Karpas-422 (cell line): ENCODE measurements around the gene DKKL1. TPM values are rescaled to one million over a fixed set of nuclear protein-coding genes. Genes with fewer than 3 reads are reported as not detected.
A peak's percentile ranks its signal among the peaks of the same experiment; 100 is the strongest.

Experiments used
- DNase-seq: peaks from one replicate; pipeline ENCODE4 v3.0.0-alpha.2; 2015
- H2AFZ ChIP-seq: fragments of 200-600 bp; sonication (generic); 2 replicates; pipeline ENCODE4 v1.6.1; 2014; ENCODE audit warnings: antibody characterized with exemption, low read length, mixed read lengths
- H3K27ac ChIP-seq: fragments of 200-600 bp; sonication (generic); 2 replicates; pipeline ENCODE4 v1.5.1; 2014; ENCODE audit warnings: mild to moderate bottlenecking, low read length, moderate library complexity
- H3K27me3 ChIP-seq: fragments of 200-600 bp; sonication (generic); 2 replicates; pipeline ENCODE4 v1.6.1; 2014; ENCODE audit warnings: low read length, mixed read lengths
- H3K36me3 ChIP-seq: fragments of 200-600 bp; sonication (generic); 2 replicates; pipeline ENCODE4 v1.6.1; 2014; ENCODE audit warnings: low read length, mixed read lengths; ENCODE audit not compliant: insufficient read depth
- H3K4me1 ChIP-seq: fragments of 200-600 bp; sonication (generic); 2 replicates; pipeline ENCODE4 v1.6.1; 2014; ENCODE audit warnings: mild to moderate bottlenecking, low read length, mixed read lengths
- H3K4me2 ChIP-seq: fragments of 200-600 bp; sonication (generic); 2 replicates; pipeline ENCODE4 v1.6.1; 2014; ENCODE audit warnings: low read length, low read depth, mild to moderate bottlenecking; ENCODE audit not compliant: poor library complexity, severe bottlenecking
- H3K4me3 ChIP-seq: fragments of 200-600 bp; sonication (generic); 2 replicates; pipeline ENCODE4 v1.5.1; 2014; ENCODE audit warnings: mild to moderate bottlenecking, antibody characterized with exemption, low read length, mixed read lengths
- H3K79me2 ChIP-seq: fragments of 200-600 bp; sonication (generic); 2 replicates; pipeline ENCODE4 v1.6.1; 2014; ENCODE audit warnings: mild to moderate bottlenecking, low read length, mixed read lengths
- H3K9ac ChIP-seq: fragments of 200-600 bp; sonication (generic); 2 replicates; pipeline ENCODE4 v1.6.0; 2014; ENCODE audit warnings: low read length
- H3K9me2 ChIP-seq: fragments of 200-600 bp; sonication (generic), shearing (Covaris generic); replicated peaks from 2 replicates; pipeline ENCODE4 v1.6.0; 2014; ENCODE audit warnings: mild to moderate bottlenecking, low read length, moderate library complexity; ENCODE audit not compliant: insufficient read depth
- H3K9me3 ChIP-seq: fragments of 300-700, 200-600 bp; sonication (generic); 2 replicates; pipeline ENCODE4 v1.6.1; 2014; ENCODE audit warnings: low read length, mixed read lengths
- H4K20me1 ChIP-seq: fragments of 200-600 bp; sonication (generic); 2 replicates; pipeline ENCODE4 v1.6.1; 2014; ENCODE audit warnings: mild to moderate bottlenecking, antibody characterized with exemption, low read length, low read depth; ENCODE audit not compliant: insufficient read depth
- total RNA-seq: library from RNA; depleted of rRNA; stranded (reverse); fragments of >200 nt; shearing (Covaris generic); gene quantifications from 2 replicates; pipeline ENCODE4 v1.2.3, GENCODE V29; 2014; ENCODE audit warnings: low replicate concordance

The DKKL1 gene
- total RNA-seq, 1 experiment from 2014 or later, result not detected

DNA sequence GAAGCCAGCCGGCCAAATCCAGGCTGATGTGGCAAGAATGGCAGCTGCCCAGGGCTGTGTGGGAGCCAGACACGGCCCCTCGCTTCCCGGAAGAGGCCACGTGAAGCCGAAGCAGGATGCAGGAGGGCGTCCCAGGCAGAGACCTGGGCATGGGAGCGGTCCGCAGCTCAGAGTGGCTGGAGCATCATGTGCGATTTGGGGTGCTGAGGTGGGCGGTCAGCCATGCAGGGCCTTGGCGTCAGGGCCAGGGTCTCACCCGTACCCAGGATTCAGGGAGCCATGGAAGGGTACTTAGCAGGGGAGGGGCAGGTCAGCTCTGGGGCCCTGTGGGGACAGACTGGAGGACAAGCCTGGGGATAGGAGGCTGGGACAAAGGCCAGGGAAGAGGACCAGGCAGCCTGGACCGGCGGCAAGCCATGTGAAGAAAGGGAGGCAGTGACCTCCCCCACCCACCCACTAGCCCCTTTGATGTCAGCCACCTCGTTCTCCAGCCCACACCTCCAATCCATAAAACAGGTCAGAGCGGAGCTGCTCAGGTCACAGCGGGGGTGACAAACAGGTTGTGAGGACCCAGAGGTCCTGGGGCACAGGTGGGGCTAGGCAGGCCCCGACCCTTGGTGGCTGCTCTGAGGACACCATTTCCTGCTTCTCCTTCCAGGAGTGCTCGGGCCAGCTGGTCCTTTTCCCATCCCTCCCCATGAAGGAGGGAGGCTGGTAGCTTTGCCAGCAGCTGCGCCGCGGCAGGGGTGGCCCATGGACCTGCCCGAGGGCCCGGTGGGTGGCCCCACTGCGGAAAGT, 26.7 kb downstream of the DKKL1 start:
- Histone ChIP-seq H3K4me2 (peak overlapping the region; percentile 71), H3K36me3 (no peaks in the 10 kb centered on the region), H3K9me2 (no peaks in the 10 kb centered on the region), H4K20me1 (no peaks in the 10 kb centered on the region), H3K27ac (peak overlapping the region; percentile 96), H3K4me3 (peak overlapping the region; percentile 37), H3K4me1 (peaks cover 66% of the 10 kb centered on the region), H2AFZ (no peak overlapping the region), H3K27me3 (no peaks in the 10 kb centered on the region), H3K9me3 (no peaks in the 10 kb centered on the region), H3K9ac (peak overlapping the region; percentile 75), H3K79me2 (no peaks in the 10 kb centered on the region)
- peak; percentile 75 for DNase-seq

DNA sequence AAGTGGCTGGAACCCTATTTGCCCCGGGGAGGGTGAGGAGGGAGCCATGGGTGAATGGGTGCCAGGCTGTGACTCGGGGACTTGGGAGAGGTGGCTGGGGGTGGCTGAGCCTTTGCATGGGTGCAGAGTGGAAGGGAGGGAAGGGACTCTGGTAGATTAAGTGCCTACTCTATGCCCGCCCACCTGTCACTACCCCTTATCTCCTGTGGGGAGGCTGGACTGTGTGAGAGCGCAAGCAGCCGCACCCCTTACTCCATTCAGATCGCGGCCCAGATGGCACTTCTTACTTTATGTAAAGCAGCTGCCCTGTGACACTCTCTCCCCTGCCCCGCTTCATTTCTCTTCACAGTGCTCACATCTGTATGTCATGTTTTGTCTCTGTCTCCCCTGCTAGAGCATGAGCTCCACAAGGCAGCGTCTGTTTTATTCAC, 27.3 kb downstream of the DKKL1 start:
- no peaks in the 10 kb centered on the region for H3K27me3 ChIP-seq
- H3K4me1 ChIP-seq, result peaks cover 63% of the 10 kb centered on the region
- H3K9me3 ChIP-seq, result no peaks in the 10 kb centered on the region
- H4K20me1 ChIP-seq, result no peaks in the 10 kb centered on the region
- no peaks in the 10 kb centered on the region for H3K9me2 ChIP-seq
- peak overlapping the region; percentile 71 for H3K4me2 ChIP-seq
- peak overlapping the region; percentile 96 for H3K27ac ChIP-seq
- H3K4me3 ChIP-seq, result peak overlapping the region; percentile 44
- no peaks in the 10 kb centered on the region for H3K79me2 ChIP-seq
- peak overlapping the region; percentile 75 for H3K9ac ChIP-seq
- peak; percentile 99 for DNase-seq
- no peak overlapping the region for H2AFZ ChIP-seq
- no peaks in the 10 kb centered on the region for H3K36me3 ChIP-seq

DNA sequence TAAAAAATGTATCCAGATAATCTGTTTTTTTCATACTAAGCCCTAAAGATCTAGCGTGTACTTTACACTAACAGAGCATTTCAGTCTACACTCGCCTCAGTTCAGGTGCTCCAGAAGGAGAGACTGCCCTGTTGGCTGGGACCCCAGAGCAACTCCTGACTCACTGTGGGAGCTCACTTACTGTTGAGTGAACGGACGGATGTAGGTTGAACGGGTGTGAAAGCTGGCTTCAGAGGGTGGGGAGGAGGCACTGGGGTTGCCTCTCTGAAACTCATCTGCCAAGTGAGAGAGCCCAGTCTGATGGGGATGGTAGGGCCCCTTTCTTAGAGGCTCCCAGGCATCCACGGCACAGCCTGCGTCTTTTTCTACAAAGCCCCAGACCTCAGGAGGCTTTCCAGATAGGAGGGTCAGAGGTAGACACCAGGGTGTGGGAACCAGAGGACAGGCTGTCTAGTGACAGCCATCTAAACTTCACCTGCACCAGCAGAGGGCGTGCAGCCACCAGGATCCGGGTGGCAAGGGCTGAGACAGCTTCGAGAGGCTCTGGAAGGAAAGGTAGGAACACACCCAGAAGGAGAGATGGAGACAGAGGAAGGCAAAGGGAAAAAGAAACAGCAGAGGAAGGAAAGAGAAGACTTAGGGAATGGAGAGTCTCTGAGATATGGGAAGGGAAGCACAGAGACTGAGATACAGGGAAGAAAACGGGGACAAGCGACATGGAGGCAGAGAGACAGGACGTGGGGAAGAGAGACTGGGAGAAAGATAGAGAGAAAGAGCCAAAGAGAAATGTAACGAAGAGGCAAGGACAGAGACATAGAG, 28.1 kb downstream of the DKKL1 start:
- H2AFZ ChIP-seq, result no peak overlapping the region

DNA sequence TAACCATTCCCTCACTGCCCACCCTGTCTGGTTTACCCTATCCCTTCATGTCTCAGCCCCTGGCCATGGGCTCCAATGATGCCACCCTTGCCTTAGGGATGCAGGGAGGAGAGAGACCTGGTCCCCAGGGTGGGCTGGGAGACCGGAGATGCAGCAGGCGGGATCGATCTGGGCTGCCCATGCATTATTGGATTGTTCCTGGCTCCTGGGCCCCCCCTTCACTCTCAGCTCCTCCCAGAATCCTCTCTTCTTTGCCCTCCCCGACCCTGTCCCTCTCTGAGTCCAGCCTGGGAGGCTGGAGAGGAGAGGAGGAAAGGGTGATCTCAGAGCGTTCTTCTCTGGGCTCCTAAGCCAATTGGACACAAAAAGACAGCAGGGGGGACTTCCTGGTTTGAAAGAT, 30.2 kb downstream of the DKKL1 start:
- Histone ChIP-seq H3K9ac (no peak overlapping the region), H3K79me2 (no peaks in the 10 kb centered on the region), H3K27me3 (no peaks in the 10 kb centered on the region), H3K4me2 (no peak overlapping the region), H3K27ac (no peak overlapping the region), H3K9me3 (no peaks in the 10 kb centered on the region), H2AFZ (no peak overlapping the region), H3K4me1 (peaks cover 44% of the 10 kb centered on the region), H3K4me3 (no peak overlapping the region), H4K20me1 (no peaks in the 10 kb centered on the region), H3K36me3 (no peaks in the 10 kb centered on the region), H3K9me2 (no peaks in the 10 kb centered on the region)
- DNase-seq, result no peak

More for the DNA sequence above, 28.1 kb downstream of the DKKL1 start:
- Histone ChIP-seq H3K9me3 (no peaks in the 10 kb centered on the region), H4K20me1 (no peaks in the 10 kb centered on the region), H3K4me2 (peak overlapping the region; percentile 71), H3K4me1 (peaks cover 62% of the 10 kb centered on the region), H3K27me3 (no peaks in the 10 kb centered on the region), H3K9ac (peak overlapping the region; percentile 66), H3K9me2 (no peaks in the 10 kb centered on the region), H3K79me2 (no peaks in the 10 kb centered on the region), H3K4me3 (peak overlapping the region; percentile 44), H3K27ac (peak overlapping the region; percentile 96), H3K36me3 (no peaks in the 10 kb centered on the region)
- peak; percentile 95 for DNase-seq

DNA sequence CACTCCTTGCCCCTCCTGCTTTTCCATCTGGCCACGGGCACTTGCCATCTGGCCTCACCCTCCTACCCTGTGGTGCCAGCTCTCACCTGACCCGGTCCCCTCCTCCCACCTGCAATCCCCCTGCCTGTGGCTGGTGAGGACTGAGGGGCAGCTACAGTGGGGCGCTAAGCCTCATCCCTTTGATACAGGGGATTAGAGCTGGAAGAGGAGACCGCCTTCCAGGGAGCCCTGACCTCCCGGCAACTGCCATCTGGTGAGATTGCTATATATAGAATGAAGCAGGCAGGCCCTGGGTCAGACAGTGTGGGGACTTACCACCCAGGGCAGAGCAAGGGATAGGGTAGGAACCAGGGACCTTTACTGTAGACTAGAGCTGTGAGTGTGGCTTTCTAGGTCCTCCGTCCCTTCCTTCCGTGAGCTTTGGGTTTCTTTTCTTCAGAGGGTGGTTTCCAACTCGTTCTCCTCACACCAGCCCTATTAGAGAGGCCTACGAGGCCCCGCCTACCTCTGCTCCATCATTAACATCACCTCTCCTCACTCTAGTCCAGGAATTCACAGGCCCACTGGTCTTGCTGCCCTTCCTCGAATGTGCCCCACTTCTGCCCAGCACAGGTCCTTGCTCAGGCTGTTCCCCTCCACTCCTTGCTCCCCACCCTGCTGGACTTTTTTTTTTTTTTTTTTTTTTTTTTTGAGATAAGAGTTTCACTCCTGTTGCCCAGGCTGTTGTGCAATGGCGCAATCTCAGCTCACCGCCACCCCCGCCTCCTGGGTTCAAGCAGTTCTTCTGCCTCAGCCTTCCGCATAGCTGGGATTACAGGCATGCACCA, 32.1 kb downstream of the DKKL1 start:
- Histone ChIP-seq H3K27me3 (no peaks in the 10 kb centered on the region), H3K36me3 (no peaks in the 10 kb centered on the region), H3K9me2 (no peaks in the 10 kb centered on the region), H3K4me2 (no peak overlapping the region), H3K79me2 (no peaks in the 10 kb centered on the region), H2AFZ (no peak overlapping the region), H4K20me1 (no peaks in the 10 kb centered on the region), H3K4me1 (peaks cover 25% of the 10 kb centered on the region), H3K27ac (no peak overlapping the region), H3K4me3 (no peak overlapping the region), H3K9ac (no peak overlapping the region), H3K9me3 (no peaks in the 10 kb centered on the region)
- DNase-seq, result no peak

DNA sequence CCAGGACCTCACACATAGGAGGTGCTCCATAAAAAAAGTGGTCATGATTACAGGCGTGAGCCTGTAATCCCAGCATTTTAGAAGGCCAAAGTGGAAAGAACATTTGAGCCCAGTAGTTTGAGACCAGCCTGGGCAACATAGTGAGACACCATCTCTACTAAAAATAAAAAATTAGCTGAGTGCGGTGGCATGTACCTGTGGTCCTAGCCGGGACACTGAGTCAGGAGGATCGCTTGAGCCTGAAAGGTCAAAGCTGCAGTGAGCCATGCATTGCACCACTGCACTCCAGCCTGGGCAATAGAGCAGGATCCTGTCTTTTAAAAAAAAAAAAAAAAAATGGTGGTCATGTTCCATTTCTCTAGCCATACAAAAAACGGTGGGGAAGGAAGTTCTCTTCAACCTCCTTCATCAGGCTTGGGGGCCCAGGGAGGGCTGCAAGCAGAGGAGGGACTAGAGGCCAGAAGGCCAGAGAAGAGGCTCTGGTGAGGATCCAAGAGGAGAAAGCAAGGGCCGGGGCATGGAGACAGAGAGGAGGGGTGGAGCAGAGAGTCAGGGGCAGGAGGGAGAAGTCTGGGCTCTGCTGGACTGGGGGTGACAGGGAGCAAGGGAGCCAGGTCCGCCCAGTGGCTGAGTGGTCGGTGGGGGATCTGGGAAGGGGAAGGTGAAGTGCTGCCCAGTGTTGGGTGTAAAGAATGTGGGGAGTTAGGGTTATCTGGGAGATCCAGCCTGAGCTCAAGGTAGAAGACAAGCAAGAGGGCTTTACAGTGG, 33.2 kb downstream of the DKKL1 start:
- Histone ChIP-seq H3K9ac (no peak overlapping the region), H3K9me2 (no peaks in the 10 kb centered on the region), H3K4me2 (no peak overlapping the region), H3K27ac (no peak overlapping the region), H2AFZ (no peak overlapping the region), H3K36me3 (no peaks in the 10 kb centered on the region), H3K79me2 (no peaks in the 10 kb centered on the region), H3K4me1 (peaks cover 14% of the 10 kb centered on the region), H3K9me3 (no peaks in the 10 kb centered on the region), H4K20me1 (no peaks in the 10 kb centered on the region), H3K27me3 (no peaks in the 10 kb centered on the region), H3K4me3 (no peak overlapping the region)
- DNase-seq, result no peak

DNA sequence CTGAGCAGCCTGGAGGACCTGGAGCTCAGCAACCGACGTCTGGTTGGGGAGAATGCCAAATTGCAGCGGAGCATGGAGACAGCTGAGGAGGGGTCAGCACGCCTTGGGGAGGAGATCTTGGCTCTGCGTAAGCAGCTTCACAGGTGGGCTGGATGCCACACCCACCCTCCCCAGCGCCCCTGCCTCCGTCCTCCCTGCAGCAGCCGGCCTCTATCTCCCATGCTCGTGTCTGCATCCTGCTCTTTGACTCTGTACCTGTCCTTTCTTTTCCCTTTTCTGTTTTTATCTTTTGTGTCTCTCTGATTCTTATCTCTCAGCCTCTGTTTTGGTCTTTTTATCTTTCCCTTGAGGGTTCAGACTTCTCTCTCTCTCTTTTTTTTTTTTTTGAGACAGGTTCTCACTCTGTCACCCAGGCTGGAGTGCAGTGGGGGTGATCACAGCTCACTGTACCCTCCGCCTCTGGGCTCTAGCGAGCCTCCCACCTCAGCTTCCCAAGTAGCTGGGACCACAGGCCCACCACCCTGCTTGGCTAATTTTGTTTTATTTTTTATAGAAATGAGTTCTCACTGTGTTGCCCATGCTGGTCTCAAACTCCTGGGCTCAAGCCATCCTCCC, 34.4 kb downstream of the DKKL1 start:
- no peak overlapping the region for H3K4me3 ChIP-seq
- H3K27me3 ChIP-seq, result no peaks in the 10 kb centered on the region
- H3K9me2 ChIP-seq, result no peaks in the 10 kb centered on the region
- no peak overlapping the region for H3K4me2 ChIP-seq
- no peak overlapping the region for H3K27ac ChIP-seq
- no peaks in the 10 kb centered on the region for H3K36me3 ChIP-seq
- H3K79me2 ChIP-seq, result no peaks in the 10 kb centered on the region
- DNase-seq, result no peak
- H3K9ac ChIP-seq, result no peak overlapping the region
- no peaks in the 10 kb centered on the region for H3K9me3 ChIP-seq
- H4K20me1 ChIP-seq, result no peaks in the 10 kb centered on the region
- peaks cover 15% of the 10 kb centered on the region for H3K4me1 ChIP-seq
- H2AFZ ChIP-seq, result no peak overlapping the region
